Skeletal muscle satellite cell (primary cell): Measurements from ENCODE around the gene ESAM.
A peak's percentile ranks its signal among the peaks of the same experiment; 100 is the strongest.

ENCODE experiments used
- H3K27me3 ChIP-seq: 2 replicates; pipeline ENCODE4 v1.7.0; 2013; ENCODE audit warnings: low read length; ENCODE audit not compliant: control insufficient read depth, insufficient read depth
- H3K36me3 ChIP-seq: 2 replicates; pipeline ENCODE4 v1.7.0; 2013; ENCODE audit warnings: mild to moderate bottlenecking, control low read depth, low read length; ENCODE audit not compliant: insufficient read depth
- H3K4me1 ChIP-seq: 2 replicates; pipeline ENCODE4 v1.7.0; 2013; ENCODE audit warnings: low read length; ENCODE audit not compliant: control insufficient read depth, insufficient read depth
- H3K4me2 ChIP-seq: 2 replicates; pipeline ENCODE4 v1.7.0; 2013; ENCODE audit warnings: mild to moderate bottlenecking, low read length
- H3K4me3 ChIP-seq: 2 replicates; pipeline ENCODE4 v1.7.0; 2013; ENCODE audit warnings: low read length
- H3K9ac ChIP-seq: 2 replicates; pipeline ENCODE4 v1.7.0; 2013; ENCODE audit warnings: mild to moderate bottlenecking, low read depth, low read length, moderate library complexity
- H3K9me3 ChIP-seq: replicated peaks from 2 replicates; pipeline ENCODE4 v1.7.0; 2013; ENCODE audit warnings: mild to moderate bottlenecking, control low read depth, low read length

The ESAM gene

DNA sequence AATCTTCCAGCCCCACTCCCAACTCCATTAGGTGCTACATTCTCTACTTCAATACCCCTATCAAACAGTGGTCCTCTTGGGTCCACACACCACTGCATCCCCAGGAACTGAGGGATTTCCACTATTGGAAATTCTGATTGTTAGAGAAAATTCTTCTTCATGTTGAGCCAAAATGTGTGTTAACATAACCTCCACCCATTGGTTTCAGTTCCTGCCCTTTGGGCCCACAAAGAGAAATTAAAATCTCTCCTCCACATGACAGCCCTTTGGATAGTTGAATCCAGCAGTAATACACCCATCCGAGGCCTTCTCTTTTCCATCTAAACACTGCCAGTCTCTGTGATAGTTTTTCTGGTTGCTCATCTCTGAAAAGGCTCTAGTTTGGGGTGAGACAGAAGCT lies 12.2 kb downstream of the ESAM start:
- H3K4me1 ChIP-seq = peaks cover 31% of the 10 kb centered on the region
- H3K4me3 ChIP-seq = no peak overlapping the region
- no peaks in the 10 kb centered on the region for H3K9me3 ChIP-seq
- H3K36me3 ChIP-seq = no peaks in the 10 kb centered on the region
- no peak overlapping the region for H3K4me2 ChIP-seq
- H3K27me3 ChIP-seq = peaks cover 7% of the 10 kb centered on the region
- H3K9ac ChIP-seq = no peak overlapping the region

DNA sequence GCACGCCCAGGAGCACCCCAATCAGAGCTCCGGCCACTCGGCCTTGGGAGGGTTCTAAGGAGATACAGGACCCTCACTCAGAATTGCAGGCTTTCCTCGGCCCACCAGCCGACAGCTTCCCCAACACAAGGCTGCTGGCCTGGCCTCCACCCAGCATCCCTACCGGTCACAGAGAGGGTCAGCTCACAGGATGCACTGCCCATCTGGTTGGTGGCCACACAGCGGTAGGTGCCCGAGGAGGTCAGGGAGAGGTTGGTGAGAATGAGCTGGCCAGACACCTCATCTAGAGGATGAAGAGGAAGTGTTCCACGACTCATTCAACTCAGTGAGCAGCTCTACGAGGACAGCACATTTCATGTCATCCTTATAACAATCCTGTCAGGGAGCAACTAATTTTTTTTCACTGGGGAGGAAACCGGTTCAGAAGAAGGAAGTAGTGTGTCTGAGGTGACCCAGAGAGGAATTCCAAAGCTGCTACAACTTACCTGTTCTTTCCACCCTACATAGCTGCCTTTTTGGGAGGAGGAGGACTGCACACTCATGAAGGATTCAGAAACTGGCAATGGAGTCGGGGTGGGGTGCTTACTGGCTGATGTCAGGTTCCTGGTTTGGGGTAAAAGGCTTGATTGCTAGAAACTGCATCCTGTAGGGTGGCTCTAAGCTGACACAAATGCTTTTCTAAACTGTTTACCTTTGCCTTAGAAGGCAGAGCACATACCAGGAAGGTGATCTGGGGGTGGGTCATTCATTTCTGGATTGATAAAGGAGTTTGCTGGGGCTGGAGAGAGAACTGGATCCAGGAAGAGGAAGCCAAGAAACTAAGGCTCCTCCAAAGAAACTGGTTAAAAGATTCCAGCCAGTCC lies 13.4 kb downstream of the ESAM start:
- peaks cover 7% of the 10 kb centered on the region for H3K27me3 ChIP-seq
- no peak overlapping the region for H3K9ac ChIP-seq
- peaks cover 19% of the 10 kb centered on the region for H3K4me1 ChIP-seq
- no peak overlapping the region for H3K4me2 ChIP-seq
- no peaks in the 10 kb centered on the region for H3K36me3 ChIP-seq
- H3K4me3 ChIP-seq = no peak overlapping the region
- H3K9me3 ChIP-seq = no peaks in the 10 kb centered on the region

DNA sequence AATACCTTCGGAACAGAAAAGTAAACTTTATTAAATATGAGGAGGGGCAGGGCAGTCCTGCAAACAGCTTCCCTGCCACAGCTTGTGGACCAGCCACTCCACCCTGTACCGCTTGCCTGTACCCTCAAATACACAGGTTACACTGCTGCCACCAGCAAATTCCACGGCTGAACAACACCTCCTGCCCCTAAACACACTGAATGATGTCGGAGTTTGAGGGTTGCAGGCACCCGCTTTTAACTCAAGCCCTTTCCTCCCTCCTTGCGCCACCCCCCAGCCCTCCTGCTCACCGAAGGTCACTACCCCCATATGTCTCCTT lies 14.0 kb downstream of the ESAM start:
- Histone ChIP-seq H3K9me3 (no peaks in the 10 kb centered on the region), H3K4me3 (no peak overlapping the region), H3K36me3 (no peaks in the 10 kb centered on the region), H3K27me3 (peaks cover 7% of the 10 kb centered on the region), H3K4me1 (peaks cover 19% of the 10 kb centered on the region), H3K4me2 (no peak overlapping the region), H3K9ac (no peak overlapping the region)

DNA sequence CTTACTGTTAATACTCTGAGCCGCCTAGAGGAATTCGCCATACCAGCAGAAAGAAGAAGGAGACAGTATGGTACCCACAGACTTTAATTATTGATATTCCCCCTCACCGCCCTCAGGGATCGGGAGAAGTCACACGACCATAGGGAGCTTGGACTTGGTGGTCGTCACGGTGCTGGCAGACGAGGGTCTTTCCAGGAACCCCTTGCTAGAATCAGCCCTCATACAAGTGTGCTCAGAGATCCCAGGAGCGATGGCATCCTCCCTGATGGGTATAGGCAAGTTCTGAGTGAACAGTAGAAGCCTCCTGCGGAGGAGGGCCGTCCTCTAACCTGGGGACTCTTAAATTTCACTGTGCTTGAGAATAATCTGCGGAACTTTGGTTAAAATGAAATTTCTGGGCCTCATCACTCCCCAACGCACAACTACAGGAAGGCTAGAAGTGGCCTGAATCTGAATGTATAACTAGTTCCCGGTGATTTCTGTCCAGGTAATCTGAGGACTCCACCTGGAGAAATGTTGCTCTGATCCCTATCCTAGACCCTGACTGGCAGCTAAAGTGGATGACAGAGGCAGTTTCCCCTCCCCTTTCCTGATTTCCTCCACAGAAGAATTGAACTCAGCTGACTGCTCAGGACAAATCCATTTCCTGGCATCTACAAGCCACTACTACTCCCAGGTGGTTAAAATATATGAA lies 14.5 kb downstream of the ESAM start:
- Histone ChIP-seq H3K36me3 (no peaks in the 10 kb centered on the region), H3K4me1 (peaks cover 19% of the 10 kb centered on the region), H3K4me2 (no peak overlapping the region), H3K27me3 (peaks cover 7% of the 10 kb centered on the region), H3K9me3 (no peaks in the 10 kb centered on the region), H3K9ac (no peak overlapping the region), H3K4me3 (no peak overlapping the region)

DNA sequence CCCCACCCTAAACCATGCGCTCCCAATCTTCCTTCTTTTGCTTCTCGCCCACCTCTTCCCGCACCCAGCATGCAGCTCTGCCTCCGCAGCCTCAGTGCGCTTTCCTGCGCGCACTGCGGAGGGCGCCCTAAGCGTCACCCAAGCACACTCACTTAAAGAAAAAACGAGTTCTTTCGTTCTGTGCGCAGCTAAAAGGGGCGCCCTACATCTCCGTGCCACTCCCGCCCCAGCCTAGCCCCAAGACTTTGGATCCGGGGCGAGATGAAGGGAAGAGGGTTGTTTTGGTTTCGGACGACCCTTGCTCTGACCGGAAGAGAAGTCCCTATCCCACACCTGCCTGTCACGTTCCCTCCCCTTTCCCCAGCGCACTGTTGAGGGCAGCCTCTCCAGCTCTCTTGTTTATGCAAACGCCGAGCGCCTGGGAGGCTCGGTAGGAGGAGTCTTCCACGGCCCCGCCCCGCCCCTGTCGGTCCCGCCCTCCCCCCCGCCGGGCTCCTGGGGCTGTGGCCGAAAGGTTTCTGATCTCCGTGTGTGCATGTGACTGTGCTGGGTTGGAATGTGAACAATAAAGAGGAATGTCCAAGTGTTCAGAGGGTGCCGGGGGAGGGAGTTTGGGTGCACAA lies 15.4 kb downstream of the ESAM start:
- H3K9ac ChIP-seq = peak overlapping the region; percentile 69
- H3K4me3 ChIP-seq = peak overlapping the region; percentile 75

DNA sequence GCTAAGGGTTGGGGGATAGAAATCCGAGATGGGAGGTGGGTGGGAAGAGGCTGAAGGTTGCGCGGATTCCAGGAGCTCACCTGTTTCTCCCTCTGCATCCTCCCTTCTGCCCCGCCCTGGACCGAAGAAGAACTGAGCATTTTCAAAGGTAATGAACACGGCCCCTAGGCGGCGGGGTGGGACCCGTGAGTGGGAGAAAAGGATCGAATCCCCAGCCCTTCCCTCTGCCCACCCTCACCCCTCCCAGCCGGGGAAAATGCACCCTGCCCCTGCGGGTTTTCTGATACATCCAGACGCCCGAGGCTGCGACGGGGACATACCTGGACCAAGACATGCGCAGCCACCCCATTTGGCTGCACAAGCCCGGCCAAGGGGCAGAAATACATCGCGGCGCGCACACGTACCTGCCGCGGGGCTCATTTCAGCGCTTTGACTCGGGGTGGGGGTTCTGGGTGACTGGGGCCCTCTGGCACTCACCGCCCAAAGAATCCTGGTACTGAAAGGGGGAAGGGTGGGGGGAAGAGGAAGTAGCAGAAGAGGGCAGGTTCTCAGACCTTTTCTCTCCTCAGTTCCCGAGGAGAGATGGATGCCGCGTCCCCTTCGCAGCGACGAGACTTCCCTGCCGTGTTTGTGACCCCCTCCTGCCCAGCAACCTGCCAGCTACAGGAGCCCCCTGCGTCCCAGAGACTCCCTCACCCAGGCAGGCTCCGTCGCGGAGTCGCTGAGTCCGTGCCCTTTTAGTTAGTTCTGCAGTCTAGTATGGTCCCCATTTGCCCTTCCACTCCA lies 16.1 kb downstream of the ESAM start:
- H3K36me3 ChIP-seq = no peaks in the 10 kb centered on the region
- H3K4me2 ChIP-seq = peak overlapping the region; percentile 92
- H3K9me3 ChIP-seq = no peaks in the 10 kb centered on the region
- peak overlapping the region; percentile 75 for H3K4me3 ChIP-seq
- H3K27me3 ChIP-seq = peaks cover 4% of the 10 kb centered on the region
- peaks cover 19% of the 10 kb centered on the region for H3K4me1 ChIP-seq
- peak overlapping the region; percentile 69 for H3K9ac ChIP-seq

More for the DNA sequence above, 15.4 kb downstream of the ESAM start:
- peak overlapping the region; percentile 92 for H3K4me2 ChIP-seq
- H3K4me1 ChIP-seq = peaks cover 19% of the 10 kb centered on the region
- H3K9me3 ChIP-seq = no peaks in the 10 kb centered on the region
- H3K27me3 ChIP-seq = peaks cover 7% of the 10 kb centered on the region
- no peaks in the 10 kb centered on the region for H3K36me3 ChIP-seq

DNA sequence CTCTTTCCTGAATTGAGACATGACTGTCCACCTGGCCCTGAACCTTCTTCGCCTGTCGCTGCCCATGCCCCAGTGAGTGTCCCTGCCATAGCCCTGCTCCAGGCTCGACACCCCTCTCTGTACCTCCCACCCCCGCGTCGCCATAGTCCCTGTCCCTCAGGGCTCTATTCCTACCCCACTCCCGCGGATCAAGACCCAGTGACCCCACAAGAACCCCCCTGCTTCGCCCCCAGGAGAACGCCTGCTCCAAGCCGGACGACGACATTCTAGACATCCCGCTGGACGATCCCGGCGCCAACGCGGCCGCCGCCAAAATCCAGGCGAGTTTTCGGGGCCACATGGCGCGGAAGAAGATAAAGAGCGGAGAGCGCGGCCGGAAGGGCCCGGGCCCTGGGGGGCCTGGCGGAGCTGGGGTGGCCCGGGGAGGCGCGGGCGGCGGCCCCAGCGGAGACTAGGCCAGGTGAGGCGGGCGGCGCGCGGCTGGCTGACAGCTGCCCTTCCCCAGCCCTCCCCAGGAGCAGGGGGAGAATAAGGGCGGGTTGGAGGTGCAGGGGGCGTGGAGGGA lies 16.7 kb downstream of the ESAM start:
- Histone ChIP-seq H3K9ac (no peak overlapping the region), H3K4me1 (peaks cover 24% of the 10 kb centered on the region)

DNA sequence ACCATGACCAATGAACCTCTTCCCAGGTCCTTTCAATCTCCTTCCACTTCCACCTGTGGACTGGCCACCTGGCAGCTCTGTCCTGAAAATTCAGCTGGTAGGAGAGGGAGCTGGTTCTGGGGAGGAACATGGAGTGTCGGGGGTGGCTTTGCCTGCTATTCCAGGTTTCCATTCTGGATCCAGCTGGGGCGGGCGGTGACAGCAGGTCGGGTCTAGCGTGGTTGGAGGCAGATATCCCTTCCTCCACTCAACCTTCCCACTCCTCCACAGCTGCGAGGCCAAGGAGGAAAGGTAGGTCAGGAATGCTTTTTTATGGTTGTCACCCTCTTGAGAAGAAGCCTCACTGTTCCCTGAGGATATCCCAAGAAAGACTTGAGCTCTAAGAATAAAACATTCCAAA lies 19.0 kb downstream of the ESAM start:
- Histone ChIP-seq H3K27me3 (peaks cover 6% of the 10 kb centered on the region), H3K9ac (no peak overlapping the region), H3K4me1 (peaks cover 19% of the 10 kb centered on the region), H3K4me2 (no peak overlapping the region), H3K9me3 (no peaks in the 10 kb centered on the region), H3K36me3 (no peaks in the 10 kb centered on the region), H3K4me3 (no peak overlapping the region)

More for the DNA sequence above, 16.7 kb downstream of the ESAM start:
- H3K4me2 ChIP-seq = peak overlapping the region; percentile 92
- H3K9me3 ChIP-seq = no peaks in the 10 kb centered on the region
- no peak overlapping the region for H3K4me3 ChIP-seq
- H3K36me3 ChIP-seq = no peaks in the 10 kb centered on the region
- no peaks in the 10 kb centered on the region for H3K27me3 ChIP-seq

DNA sequence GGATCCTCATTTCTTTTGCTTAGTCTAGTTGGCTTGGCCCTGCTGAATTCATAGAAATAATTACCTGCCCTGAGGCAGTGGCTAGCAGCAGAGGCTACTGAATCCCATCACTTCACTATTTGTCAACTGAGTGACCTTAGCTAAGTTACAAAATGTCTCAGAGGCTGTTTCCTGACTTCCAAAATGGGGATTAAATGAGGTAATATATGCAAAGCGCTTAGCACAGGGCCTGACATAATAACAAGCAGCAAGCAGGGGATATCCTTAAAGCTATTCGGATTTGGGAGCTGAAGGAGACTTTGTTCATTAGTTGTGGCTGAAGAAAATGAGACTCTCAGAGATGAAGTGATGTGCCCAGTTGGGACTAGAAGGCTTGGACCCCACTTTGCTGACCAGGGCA lies 19.5 kb downstream of the ESAM start:
- peaks cover 19% of the 10 kb centered on the region for H3K4me1 ChIP-seq
- H3K4me2 ChIP-seq = no peak overlapping the region
- H3K27me3 ChIP-seq = peaks cover 8% of the 10 kb centered on the region
- H3K9ac ChIP-seq = no peak overlapping the region
- H3K9me3 ChIP-seq = no peaks in the 10 kb centered on the region
- H3K36me3 ChIP-seq = no peaks in the 10 kb centered on the region
- no peak overlapping the region for H3K4me3 ChIP-seq

DNA sequence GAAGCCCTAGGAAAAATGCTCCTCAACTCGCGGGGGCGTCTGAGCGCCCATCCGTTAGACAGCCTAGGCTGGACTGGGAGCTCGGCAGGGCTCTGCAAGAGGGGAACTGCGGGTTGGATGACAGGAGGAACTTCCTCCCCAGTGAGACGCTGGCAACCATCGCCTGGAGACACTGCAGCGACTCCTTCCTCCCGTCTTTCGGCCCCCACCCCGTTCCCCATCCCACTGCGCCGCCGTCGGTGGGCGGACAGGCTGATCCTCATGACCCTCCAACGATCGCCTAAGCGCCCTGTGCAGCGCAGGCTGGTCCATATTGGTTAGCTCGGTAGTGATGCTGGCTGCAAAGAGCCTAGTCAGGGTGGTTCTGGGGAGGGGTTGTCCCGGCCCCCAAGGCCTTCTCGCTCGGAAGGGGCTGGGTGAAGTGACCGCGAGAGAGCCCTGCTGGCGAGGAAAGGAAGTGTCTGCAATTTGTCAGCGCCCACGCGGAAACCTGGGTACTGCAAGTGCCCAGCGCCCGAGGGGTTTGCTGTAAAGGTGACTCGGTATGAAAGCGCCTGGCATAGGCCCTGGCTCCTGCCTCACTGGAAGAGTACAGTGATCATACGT lies 21.7 kb downstream of the ESAM start:
- peaks cover 9% of the 10 kb centered on the region for H3K4me1 ChIP-seq
- H3K4me3 ChIP-seq = peak overlapping the region; percentile 72
- H3K27me3 ChIP-seq = peaks cover 11% of the 10 kb centered on the region
- H3K9me3 ChIP-seq = no peaks in the 10 kb centered on the region
- peak overlapping the region; percentile 63 for H3K9ac ChIP-seq
- H3K4me2 ChIP-seq = peak overlapping the region; percentile 91
- no peaks in the 10 kb centered on the region for H3K36me3 ChIP-seq
